Frontal cortex (tissue), 4 donors: ENCODE results near the gene ZNF805. TPM values are rescaled to one million over a fixed set of nuclear protein-coding genes. Genes with fewer than 3 reads are reported as not detected.
"Not testable (repeated sequence)": the region's sequence is repeated elsewhere in the genome, so short reads cannot be mapped to it uniquely, and the experiment has no call there.

ENCODE experiments used
- DNase-seq, 2 donors: peaks; one replicate each; pipeline ENCODE4 v3.0.0; 2012; ENCODE audit warnings: low spot score in 2 of 2
- FAIRE-seq: peaks from 2 replicates; lab custom pipeline; 2012; peaks lifted over from hg19 to GRCh38; lab: Jason Lieb, UNC
- total RNA-seq: library from RNA; depleted of rRNA; stranded (reverse); fragments of >200 nt; gene quantifications from one replicate; pipeline ENCODE4 v1.2.3, GENCODE V29; 2014
- donor health status: control.
- donor health status: control.
- donor health status: control.

The ZNF805 gene
- 28.9 TPM for total RNA-seq

GRCh38 chr19:57240311-57241090 lies at the start of gene ZNF805:
ZNF805 (plus strand) TSS chr19:57240632; CDS start chr19:57240892, 260 bp downstream.
- DNase-seq: peak; percentile 92 to 96
- no peak for FAIRE-seq

- DNase-seq: peak; percentile 82 to 86
- FAIRE-seq: no peak
These were observed 49.0 kb upstream of the ZNF805 start, which contains the start of gene ZNF264 for GRCh38 chr19:57191141-57192076. ZNF264 (plus strand) TSS chr19:57191500; CDS start chr19:57191914, 414 bp downstream.

- FAIRE-seq: no peak
- DNase-seq: peak in 1 of 2 donors; percentile 19
These were observed 48.4 kb upstream of the ZNF805 start for GRCh38 chr19:57192077-57192420.

- no peak for FAIRE-seq
- DNase-seq: no peak
These were observed 47.4 kb upstream of the ZNF805 start for GRCh38 chr19:57192993-57193392.

GRCh38 chr19:57197874-57198273 lies 42.6 kb upstream of the ZNF805 start:
- DNase-seq, FAIRE-seq: not testable (repeated sequence)

- FAIRE-seq (no peak), DNase-seq (no peak)
These were observed 38.3 kb upstream of the ZNF805 start for GRCh38 chr19:57202160-57202559.

GRCh38 chr19:57210381-57210780 lies 30.1 kb upstream of the ZNF805 start:
- FAIRE-seq (no peak), DNase-seq (no peak)

- DNase-seq (no peak), FAIRE-seq (no peak)
These were observed 28.3 kb upstream of the ZNF805 start for GRCh38 chr19:57212109-57212508.

- DNase-seq (no peak), FAIRE-seq (no peak)
These were observed 12.9 kb upstream of the ZNF805 start for GRCh38 chr19:57227502-57227901.

- DNase-seq (no peak), FAIRE-seq (no peak)
These were observed 8.7 kb upstream of the ZNF805 start for GRCh38 chr19:57231686-57232085.

GRCh38 chr19:57233207-57233606 lies 7.2 kb upstream of the ZNF805 start:
- FAIRE-seq (no peak), DNase-seq (no peak)

GRCh38 chr19:57239982-57240310 lies 486 bp upstream of the ZNF805 start:
- no peak for FAIRE-seq

GRCh38 chr19:57241176-57241575 lies 744 bp downstream of the ZNF805 start:
- no peak for FAIRE-seq
- peak in 1 of 2 donors; percentile 17 for DNase-seq

More at GRCh38 chr19:57239982-57240310, 486 bp upstream of the ZNF805 start:
- DNase-seq: no peak

GRCh38 chr19:57242821-57243220 lies 2.4 kb downstream of the ZNF805 start:
- DNase-seq: no peak
- no peak for FAIRE-seq

GRCh38 chr19:57244513-57244912 lies 4.1 kb downstream of the ZNF805 start:
- DNase-seq: no peak
- no peak for FAIRE-seq

GRCh38 chr19:57245066-57245465 lies 4.6 kb downstream of the ZNF805 start:
- DNase-seq: no peak
- no peak for FAIRE-seq

GRCh38 chr19:57245959-57246358 lies 5.5 kb downstream of the ZNF805 start:
- DNase-seq (no peak), FAIRE-seq (no peak)

- no peak for FAIRE-seq
- DNase-seq: no peak
These were observed 8.2 kb downstream of the ZNF805 start for GRCh38 chr19:57248646-57249045.

- DNase-seq (no peak), FAIRE-seq (no peak)
These were observed 8.9 kb downstream of the ZNF805 start for GRCh38 chr19:57249329-57249728.

GRCh38 chr19:57253767-57254166 lies 13.3 kb downstream of the ZNF805 start:
- DNase-seq, FAIRE-seq: not testable (repeated sequence)

GRCh38 chr19:57262044-57262443 lies 21.6 kb downstream of the ZNF805 start:
- DNase-seq (no peak), FAIRE-seq (no peak)
